Measurements from ENCODE around the gene GFY.
"Not testable (repeated sequence)": the region's sequence is repeated elsewhere in the genome, so short reads cannot be mapped to it uniquely, and the experiment has no call there.

Gene GFY

GRCh38 chr19:49444100-49444700 lies 19.0 kb downstream of the GFY start:
- not testable (repeated sequence) for DNase-seq (ENCODE audit: low read depth)

- DNase-seq (ENCODE audit: low read depth): no peak
Observed at GRCh38 chr19:49445997-49446396, 20.8 kb downstream of the GFY start.

GRCh38 chr19:49447485-49448431 lies 22.6 kb downstream of the GFY start:
- DNase-seq (ENCODE audit: low read depth): no peak

GRCh38 chr19:49448432-49448786 lies 23.2 kb downstream of the GFY start:
- no peak for DNase-seq (ENCODE audit: low read depth)

- no peak for DNase-seq (ENCODE audit: low read depth)
Observed at GRCh38 chr19:49450405-49450804, 25.2 kb downstream of the GFY start.

GRCh38 chr19:49451430-49452181 lies 26.4 kb downstream of the GFY start, which contains the start of gene PIH1D1:
TSS of gene PIH1D1 (minus strand) at chr19:49451814. CDS start at chr19:49451574, 240 bp downstream.
- peak; percentile 91 for DNase-seq (ENCODE audit: low read depth)

- peak; percentile 96 for DNase-seq (ENCODE audit: low read depth)
Observed at GRCh38 chr19:49453013-49453756, 28.0 kb downstream of the GFY start, which contains the start of gene ALDH16A1. TSS of gene ALDH16A1 (plus strand) at chr19:49453225. CDS start at chr19:49453332, 107 bp downstream.

- DNase-seq (ENCODE audit: low read depth): no peak
Observed at GRCh38 chr19:49453757-49454240, 28.6 kb downstream of the GFY start.

GRCh38 chr19:49455773-49456172 lies 30.6 kb downstream of the GFY start:
- no peak for DNase-seq (ENCODE audit: low read depth)

GRCh38 chr19:49456326-49456725 lies 31.1 kb downstream of the GFY start:
- no peak for DNase-seq (ENCODE audit: low read depth)

GRCh38 chr19:49458567-49458903 lies 33.3 kb downstream of the GFY start:
- no peak for DNase-seq (ENCODE audit: low read depth)

- no peak for DNase-seq (ENCODE audit: low read depth)
Observed at GRCh38 chr19:49459388-49459787, 34.2 kb downstream of the GFY start.

GRCh38 chr19:49461130-49461529 lies 35.9 kb downstream of the GFY start:
- not testable (repeated sequence) for DNase-seq (ENCODE audit: low read depth)

GRCh38 chr19:49461656-49462055 lies 36.5 kb downstream of the GFY start:
- DNase-seq (ENCODE audit: low read depth): no peak

GRCh38 chr19:49462492-49462891 lies 37.3 kb downstream of the GFY start:
- DNase-seq (ENCODE audit: low read depth): no peak

GRCh38 chr19:49463960-49464740 lies 39.0 kb downstream of the GFY start:
- DNase-seq (ENCODE audit: low read depth): no peak

GRCh38 chr19:49465371-49465770 lies 40.2 kb downstream of the GFY start:
- DNase-seq (ENCODE audit: low read depth): no peak

- DNase-seq (ENCODE audit: low read depth): no peak
Observed at GRCh38 chr19:49468199-49468598, 43.0 kb downstream of the GFY start.

GRCh38 chr19:49468746-49469447 lies 43.7 kb downstream of the GFY start:
- peak; percentile 80 for DNase-seq (ENCODE audit: low read depth)

Data from stimulated activated CD8-positive, alpha-beta memory T cell treated with anti-CD3 and anti-CD28 coated beads, Interleukin-12 subunit alpha, Interleukin-12 subunit beta, amount 100 ng/mL, for 1 hour (primary cell).